ENCODE results near the gene CTSC. TPM values are rescaled to one million over a fixed set of nuclear protein-coding genes. Genes with fewer than 3 reads are reported as not detected.

CTSC gene
- total and polyA plus RNA-seq, 2 donors (not counting 1 experiment from before 2014, with no cell fraction given), result 18.7 to 18.8 TPM

GRCh38 chr11:88359541-88359940, 22.0 kb upstream of the CTSC start:
- intact Hi-C loops (cut with micrococcal nuclease), result loop anchor here (5.0 kb wide), 1 partner anchor 57 kb away; no protein-coding TSS in a partner anchor
- no peaks in the 10 kb centered on the region for H4K20me1 ChIP-seq (ENCODE audit: control insufficient read depth, insufficient read depth, low read length, poor library complexity, severe bottlenecking)
- peak overlapping the region; percentile 12 for H3K4me2 ChIP-seq (replicated peaks; ENCODE audit: low read depth, low read length, poor library complexity, severe bottlenecking)
- H3K79me2 ChIP-seq (ENCODE audit: control insufficient read depth, insufficient read depth, low read length), result no peaks in the 10 kb centered on the region
- Mint-ChIP-seq H3K27ac (peak overlapping the region; percentile 7), H3K27me3 (no peaks in the 10 kb centered on the region), H3K9me3 (ENCODE audit: insufficient read depth) (no peaks in the 10 kb centered on the region), H3K4me3 (peak overlapping the region; percentile 9), H3K4me1 (peaks cover 20% of the 10 kb centered on the region)
- no peak overlapping the region for H3K27ac ChIP-seq (ENCODE audit: low read length in 2 of 2)
- H3K4me3 ChIP-seq (ENCODE audit: control extremely low read depth in 1 of 5, extremely low read depth in 1 of 5, insufficient read depth in 1 of 5, low read depth in 2 of 5, low read length in 4 of 5), result no peak overlapping the region
- H3K27me3 ChIP-seq (replicated peaks in 1 of 4; ENCODE audit: control extremely low read depth in 1 of 4, control insufficient read depth in 3 of 4, insufficient read depth in 4 of 4, low read length in 3 of 4), result no peaks in the 10 kb centered on the region
- peaks cover 6 to 7% of the 10 kb centered on the region in 2 donors for H3K4me1 ChIP-seq (ENCODE audit: control insufficient read depth in 2 of 2, insufficient read depth in 2 of 2, low read length in 2 of 2)
- CTCF ChIA-PET, result no interaction called here
- no peaks in the 10 kb centered on the region for H3K9me3 ChIP-seq (ENCODE audit: control extremely low read depth in 1 of 3, control insufficient read depth in 2 of 3, insufficient read depth in 1 of 3, low read length in 2 of 3)
- TF ChIP-seq EZH2 (IDR thresholded peaks at IDR 0.05; ENCODE audit: borderline replicate concordance, insufficient read depth, low read depth, low read length, poor library complexity, severe bottlenecking), result no peak
- TF ChIP-seq, protein P1, sequence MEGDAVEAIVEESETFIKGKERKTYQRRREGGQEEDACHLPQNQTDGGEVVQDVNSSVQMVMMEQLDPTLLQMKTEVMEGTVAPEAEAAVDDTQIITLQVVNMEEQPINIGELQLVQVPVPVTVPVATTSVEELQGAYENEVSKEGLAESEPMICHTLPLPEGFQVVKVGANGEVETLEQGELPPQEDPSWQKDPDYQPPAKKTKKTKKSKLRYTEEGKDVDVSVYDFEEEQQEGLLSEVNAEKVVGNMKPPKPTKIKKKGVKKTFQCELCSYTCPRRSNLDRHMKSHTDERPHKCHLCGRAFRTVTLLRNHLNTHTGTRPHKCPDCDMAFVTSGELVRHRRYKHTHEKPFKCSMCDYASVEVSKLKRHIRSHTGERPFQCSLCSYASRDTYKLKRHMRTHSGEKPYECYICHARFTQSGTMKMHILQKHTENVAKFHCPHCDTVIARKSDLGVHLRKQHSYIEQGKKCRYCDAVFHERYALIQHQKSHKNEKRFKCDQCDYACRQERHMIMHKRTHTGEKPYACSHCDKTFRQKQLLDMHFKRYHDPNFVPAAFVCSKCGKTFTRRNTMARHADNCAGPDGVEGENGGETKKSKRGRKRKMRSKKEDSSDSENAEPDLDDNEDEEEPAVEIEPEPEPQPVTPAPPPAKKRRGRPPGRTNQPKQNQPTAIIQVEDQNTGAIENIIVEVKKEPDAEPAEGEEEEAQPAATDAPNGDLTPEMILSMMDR (IDR thresholded peaks at IDR 0.05), result no peak
- ATAC-seq (ENCODE audit: low read depth) (peak; percentile 51), DNase-seq (peak; percentile 40)
- whole genome bisulfite sequencing (ENCODE audit: insufficient coverage), result no CpG with 5 or more reads among the region's 1 CpG
- POLR2A ChIA-PET, result no interaction called here
- H3K9ac ChIP-seq (ENCODE audit: low read length), result no peak overlapping the region
- no peak overlapping the region for H2AFZ ChIP-seq (ENCODE audit: insufficient read depth, low read depth, low read length, poor library complexity, severe bottlenecking)
- no peaks in the 10 kb centered on the region for H3K36me3 ChIP-seq (replicated peaks in 1 of 2; ENCODE audit: control extremely low read depth in 1 of 2, control insufficient read depth in 1 of 2, extremely low read depth in 1 of 2, insufficient read depth in 2 of 2, low read length in 1 of 2)

- no peak overlapping the region for H3K9ac ChIP-seq (ENCODE audit: low read length)
- Mint-ChIP-seq H3K27ac (no peak overlapping the region), H3K4me1 (peaks cover 23% of the 10 kb centered on the region), H3K27me3 (no peaks in the 10 kb centered on the region), H3K9me3 (ENCODE audit: insufficient read depth) (no peaks in the 10 kb centered on the region), H3K4me3 (no peak overlapping the region)
- ChIA-PET CTCF (no interaction called here), POLR2A (no interaction called here)
- peaks cover 6 to 7% of the 10 kb centered on the region in 2 donors for H3K4me1 ChIP-seq (ENCODE audit: control insufficient read depth in 2 of 2, insufficient read depth in 2 of 2, low read length in 2 of 2)
- H3K4me3 ChIP-seq (ENCODE audit: control extremely low read depth in 1 of 5, extremely low read depth in 1 of 5, insufficient read depth in 1 of 5, low read depth in 2 of 5, low read length in 4 of 5), result no peak overlapping the region
- no peak for TF ChIP-seq EZH2 (IDR thresholded peaks at IDR 0.05; ENCODE audit: borderline replicate concordance, insufficient read depth, low read depth, low read length, poor library complexity, severe bottlenecking)
- TF ChIP-seq, protein P1 (IDR thresholded peaks at IDR 0.05), result no peak
- ATAC-seq (ENCODE audit: low read depth) (no peak), DNase-seq (no peak)
- H3K9me3 ChIP-seq (ENCODE audit: control extremely low read depth in 1 of 3, control insufficient read depth in 2 of 3, insufficient read depth in 1 of 3, low read length in 2 of 3), result no peaks in the 10 kb centered on the region
- no peaks in the 10 kb centered on the region for H3K27me3 ChIP-seq (replicated peaks in 1 of 4; ENCODE audit: control extremely low read depth in 1 of 4, control insufficient read depth in 3 of 4, insufficient read depth in 4 of 4, low read length in 3 of 4)
- no CpG with 5 or more reads among the region's 1 CpG for WGBS (ENCODE audit: insufficient coverage)
- intact Hi-C loops (cut with micrococcal nuclease), result loop anchor here (5.0 kb wide), 1 partner anchor 57 kb away; no protein-coding TSS in a partner anchor
- no peaks in the 10 kb centered on the region for H3K79me2 ChIP-seq (ENCODE audit: control insufficient read depth, insufficient read depth, low read length)
- no peaks in the 10 kb centered on the region for H4K20me1 ChIP-seq (ENCODE audit: control insufficient read depth, insufficient read depth, low read length, poor library complexity, severe bottlenecking)
- no peak overlapping the region for H3K4me2 ChIP-seq (replicated peaks; ENCODE audit: low read depth, low read length, poor library complexity, severe bottlenecking)
- H3K36me3 ChIP-seq (replicated peaks in 1 of 2; ENCODE audit: control extremely low read depth in 1 of 2, control insufficient read depth in 1 of 2, extremely low read depth in 1 of 2, insufficient read depth in 2 of 2, low read length in 1 of 2), result no peaks in the 10 kb centered on the region
- no peak overlapping the region for H2AFZ ChIP-seq (ENCODE audit: insufficient read depth, low read depth, low read length, poor library complexity, severe bottlenecking)
- H3K27ac ChIP-seq (ENCODE audit: low read length in 2 of 2), result no peak overlapping the region
Observed at GRCh38 chr11:88359114-88359513, 21.6 kb upstream of the CTSC start.
